Measurements from ENCODE around the gene TSPAN31. TPM values are rescaled to one million over a fixed set of nuclear protein-coding genes. Genes with fewer than 3 reads are reported as not detected.

The TSPAN31 gene
- total RNA-seq, 1 donor from 2014 or later: 39.9 TPM

DNA sequence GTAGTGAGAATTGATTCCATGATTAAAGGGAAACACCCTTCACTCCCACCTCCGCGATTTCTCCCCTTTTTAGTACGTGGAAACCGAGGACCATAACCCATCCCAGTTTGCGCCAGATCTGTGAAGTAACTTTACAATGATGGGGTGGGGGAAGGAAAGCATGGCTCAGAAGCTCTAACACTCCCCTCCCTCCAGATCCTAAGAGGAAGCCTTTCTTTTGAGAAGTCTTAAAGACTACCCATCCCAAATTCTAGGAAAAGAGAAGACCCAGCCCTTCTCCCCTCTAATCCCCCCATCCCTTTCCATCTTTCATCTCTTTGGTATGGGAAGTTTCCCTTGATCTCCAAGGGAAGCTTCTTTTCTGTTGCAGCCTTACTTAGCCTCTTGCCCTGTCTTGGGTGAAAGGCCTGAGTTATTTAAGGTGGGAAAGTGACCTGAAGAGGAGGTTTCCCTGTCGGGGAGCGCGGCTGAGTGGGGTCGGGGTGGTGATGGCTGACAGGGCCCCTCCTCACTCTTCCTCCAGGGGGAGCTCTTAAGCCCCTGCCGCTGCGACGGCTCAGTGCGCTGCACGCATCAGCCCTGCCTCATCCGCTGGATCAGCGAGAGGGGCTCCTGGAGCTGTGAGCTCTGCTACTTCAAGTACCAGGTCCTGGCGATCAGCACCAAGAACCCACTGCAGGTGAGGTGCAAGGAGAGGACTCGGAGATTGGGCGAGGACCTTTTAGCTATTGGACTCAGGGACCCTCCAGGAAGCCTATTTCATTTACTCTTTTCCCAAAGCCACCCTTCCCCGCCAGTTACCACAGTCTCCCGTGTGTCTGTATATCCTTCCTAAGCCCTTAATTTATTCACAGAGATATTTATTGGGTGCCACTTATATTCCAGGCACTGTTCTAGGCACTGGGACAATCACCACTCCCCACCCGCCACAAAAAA lies 11.8 kb downstream of the TSPAN31 start:
- Histone ChIP-seq H3K27ac (no peak overlapping the region), H3K4me3 (peak overlapping the region; percentile 66), H3K36me3 (peaks cover 14% of the 10 kb centered on the region), H3K4me1 (peaks cover 28% of the 10 kb centered on the region), H3K9me3 (no peaks in the 10 kb centered on the region), H3K27me3 (no peaks in the 10 kb centered on the region)
- peak; percentile 20 for ATAC-seq
- DNase-seq: peak; percentile 82
- intact Hi-C loops (cut with DNase I): no loop called here
- TF ChIP-seq CTCF (IDR thresholded peaks at IDR 0.05): peak; percentile 67

DNA sequence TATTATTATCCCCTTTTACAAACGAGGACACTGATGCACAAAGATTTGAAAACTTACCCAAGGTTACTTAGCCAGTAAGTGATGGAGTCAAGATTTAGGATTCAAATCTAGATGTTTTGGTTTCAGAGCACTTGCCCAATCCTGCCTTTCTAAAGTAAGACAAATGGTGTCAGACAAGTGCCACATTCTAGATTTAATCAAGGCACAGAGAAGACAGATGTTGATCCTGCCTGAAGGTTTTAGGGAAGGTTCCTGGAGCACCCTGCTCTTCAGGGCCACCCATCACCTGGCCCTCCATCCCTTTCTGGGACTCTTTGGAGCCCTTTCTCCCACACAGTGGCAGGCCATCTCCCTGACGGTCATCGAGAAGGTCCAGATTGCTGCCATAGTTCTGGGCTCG lies 12.9 kb downstream of the TSPAN31 start:
- intact Hi-C loops (cut with DNase I): no loop called here
- peaks cover 25% of the 10 kb centered on the region for H3K4me1 ChIP-seq
- ATAC-seq: no peak
- H3K9me3 ChIP-seq: no peaks in the 10 kb centered on the region
- TF ChIP-seq CTCF (IDR thresholded peaks at IDR 0.05): no peak
- H3K27me3 ChIP-seq: peaks cover 6% of the 10 kb centered on the region
- no peak for DNase-seq
- peaks cover 14% of the 10 kb centered on the region for H3K36me3 ChIP-seq
- no peak overlapping the region for H3K4me3 ChIP-seq
- H3K27ac ChIP-seq: no peak overlapping the region

DNA sequence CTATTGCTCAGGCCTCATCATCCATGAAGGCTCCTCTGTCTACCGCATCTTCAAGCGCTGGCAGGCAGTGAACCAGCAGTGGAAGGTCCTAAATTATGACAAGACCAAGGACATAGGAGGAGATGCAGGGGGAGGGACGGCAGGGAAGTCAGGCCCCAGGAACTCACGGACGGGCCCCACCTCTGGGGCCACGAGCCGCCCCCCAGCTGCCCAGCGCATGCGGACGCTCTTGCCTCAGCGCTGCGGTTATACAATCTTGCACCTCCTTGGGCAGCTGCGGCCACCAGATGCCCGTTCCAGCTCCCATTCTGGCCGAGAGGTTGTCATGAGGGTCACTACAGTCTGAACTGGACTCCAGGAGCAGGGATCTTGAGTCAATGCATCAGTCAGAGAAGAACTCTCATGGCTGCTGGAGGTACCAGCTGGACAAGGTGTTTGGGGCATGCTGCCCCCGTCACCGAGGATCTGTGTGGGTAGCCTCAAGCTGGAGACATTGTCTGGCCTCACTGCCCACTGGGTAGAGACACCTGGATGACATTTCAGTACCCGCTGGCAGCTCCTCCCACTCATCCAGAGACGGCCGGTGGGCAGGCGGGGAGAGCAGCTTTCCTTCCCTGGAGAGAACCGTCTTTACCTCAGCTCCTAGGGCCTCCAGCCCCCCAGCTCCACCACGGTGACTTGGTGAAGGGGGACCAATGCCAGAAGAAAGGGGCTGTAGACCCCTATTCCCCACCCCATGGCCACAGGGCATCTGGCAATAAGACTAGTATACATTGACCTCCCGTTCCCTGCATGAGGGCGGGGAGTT lies 13.9 kb downstream of the TSPAN31 start:
- Histone ChIP-seq H3K4me3 (no peak overlapping the region), H3K36me3 (peaks cover 14% of the 10 kb centered on the region), H3K9me3 (no peaks in the 10 kb centered on the region), H3K27ac (no peak overlapping the region), H3K27me3 (peaks cover 16% of the 10 kb centered on the region), H3K4me1 (peaks cover 17% of the 10 kb centered on the region)
- DNase-seq (no peak), ATAC-seq (no peak)
- TF ChIP-seq CTCF (IDR thresholded peaks at IDR 0.05): no peak
- intact Hi-C loops (cut with DNase I): no loop called here

DNA sequence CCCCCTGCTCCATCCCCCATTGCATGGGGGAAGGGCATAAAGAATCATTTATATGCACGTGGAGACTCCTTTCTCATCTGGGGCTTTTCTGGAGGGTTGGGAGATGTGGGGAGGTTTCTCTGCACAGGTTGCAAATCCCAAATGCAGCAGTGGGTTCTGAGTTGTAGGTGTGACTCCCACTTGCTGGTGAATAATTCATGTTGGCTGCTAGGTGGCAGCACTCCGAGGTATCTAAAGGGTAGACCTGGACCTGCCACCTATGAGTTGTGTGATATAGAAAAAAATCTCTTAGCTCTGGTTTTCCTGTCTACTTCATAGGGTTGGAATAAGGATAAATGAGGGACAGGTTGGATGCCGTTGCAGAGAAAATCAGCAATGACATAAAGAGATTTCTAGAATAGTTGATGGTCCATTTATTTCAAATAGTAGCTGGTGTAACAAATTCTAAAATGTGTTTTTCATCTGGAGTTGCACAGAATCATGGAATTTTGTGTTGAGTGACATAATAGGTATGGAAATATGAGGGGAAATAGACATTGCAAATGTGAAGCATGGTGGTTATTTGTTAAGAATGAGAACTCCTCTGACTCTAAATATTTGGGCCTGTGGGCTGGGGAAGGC lies 14.6 kb downstream of the TSPAN31 start:
- no peaks in the 10 kb centered on the region for H3K9me3 ChIP-seq
- peak; percentile 47 for TF ChIP-seq CTCF (IDR thresholded peaks at IDR 0.05)
- no peak for DNase-seq
- H3K4me3 ChIP-seq: no peak overlapping the region
- ATAC-seq: no peak
- H3K27me3 ChIP-seq: peaks cover 23% of the 10 kb centered on the region
- peaks cover 14% of the 10 kb centered on the region for H3K4me1 ChIP-seq
- intact Hi-C loops (cut with DNase I): no loop called here
- H3K36me3 ChIP-seq: peaks cover 14% of the 10 kb centered on the region
- no peak overlapping the region for H3K27ac ChIP-seq

DNA sequence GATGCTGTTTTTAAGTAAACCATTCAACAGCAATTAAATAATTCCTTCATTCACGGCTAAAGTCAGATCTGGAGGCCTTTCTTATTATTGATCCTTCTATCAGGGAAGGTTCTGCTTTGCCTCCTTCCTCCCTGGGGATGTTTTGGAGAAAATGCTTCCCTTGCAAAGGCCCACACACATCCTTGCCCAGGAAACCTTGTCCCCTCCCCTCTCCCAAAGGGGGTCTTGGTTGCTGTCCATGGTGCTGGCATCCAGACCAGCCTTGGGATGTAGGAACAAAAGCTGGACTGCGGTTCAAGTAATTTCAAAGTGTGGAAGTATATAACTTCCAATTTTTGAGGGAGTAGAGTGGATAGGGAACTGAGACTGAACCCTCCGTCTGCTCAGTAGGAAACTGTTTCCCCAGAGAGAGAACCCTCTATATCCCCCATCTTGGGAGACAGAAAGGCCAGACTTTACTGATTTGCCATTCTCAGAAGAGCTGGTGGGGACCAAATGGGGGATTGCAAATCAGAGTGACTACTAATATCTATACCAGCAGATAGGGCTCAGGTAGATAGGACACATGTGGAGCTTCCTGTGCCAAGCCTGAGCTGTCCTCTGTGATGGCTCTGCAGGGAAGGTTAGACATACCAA lies 15.6 kb downstream of the TSPAN31 start:
- peaks cover 14% of the 10 kb centered on the region for H3K36me3 ChIP-seq
- no peak for TF ChIP-seq CTCF (IDR thresholded peaks at IDR 0.05)
- no peak overlapping the region for H3K27ac ChIP-seq
- H3K4me1 ChIP-seq: peaks cover 22% of the 10 kb centered on the region
- peaks cover 33% of the 10 kb centered on the region for H3K27me3 ChIP-seq
- DNase-seq (no peak), ATAC-seq (no peak)
- H3K4me3 ChIP-seq: no peak overlapping the region
- intact Hi-C loops (cut with DNase I): no loop called here
- H3K9me3 ChIP-seq: no peaks in the 10 kb centered on the region
